Fibroblast of upper back skin (primary cell): ENCODE measurements around the gene FSD1.
"Not testable (repeated sequence)": the region's sequence is repeated elsewhere in the genome, so short reads cannot be mapped to it uniquely, and the experiment has no call there.

Experiments
- DNase-seq: peaks from one replicate; pipeline ENCODE4 v3.0.0-alpha.2; 2013

Gene FSD1

GRCh38 chr19:4286141-4286540 lies 18.3 kb upstream of the FSD1 start:
- not testable (repeated sequence) for DNase-seq

- no peak for DNase-seq
Observed at GRCh38 chr19:4288091-4288777, 16.2 kb upstream of the FSD1 start.

GRCh38 chr19:4291184-4291732 lies 13.1 kb upstream of the FSD1 start:
- no peak for DNase-seq

- DNase-seq: no peak
Observed at GRCh38 chr19:4292515-4292914, 11.9 kb upstream of the FSD1 start.

GRCh38 chr19:4294389-4294788 lies 10.0 kb upstream of the FSD1 start:
- no peak for DNase-seq

- DNase-seq: no peak
Observed at GRCh38 chr19:4295972-4296771, 8.2 kb upstream of the FSD1 start.

GRCh38 chr19:4297901-4298809 lies 6.2 kb upstream of the FSD1 start:
- no peak for DNase-seq

GRCh38 chr19:4298810-4299550 lies 5.4 kb upstream of the FSD1 start:
- no peak for DNase-seq

- DNase-seq: no peak
Observed at GRCh38 chr19:4300589-4300988, 3.8 kb upstream of the FSD1 start.

GRCh38 chr19:4301590-4302242 lies 2.7 kb upstream of the FSD1 start:
- DNase-seq: no peak

- DNase-seq: no peak
Observed at GRCh38 chr19:4302243-4302640, 2.2 kb upstream of the FSD1 start, which contains the start of gene TMIGD2. TMIGD2 (minus strand) TSS chr19:4302389; CDS start chr19:4302385, 4 bp downstream.

- DNase-seq: no peak
Observed at GRCh38 chr19:4303819-4304537, 420 bp upstream of the FSD1 start.

- no peak for DNase-seq
Observed at GRCh38 chr19:4305257-4305612, 837 bp downstream of the FSD1 start.

GRCh38 chr19:4305659-4306058 lies 1.3 kb downstream of the FSD1 start:
- DNase-seq: no peak

- no peak for DNase-seq
Observed at GRCh38 chr19:4310247-4311121, 6.1 kb downstream of the FSD1 start.

- DNase-seq: no peak
Observed at GRCh38 chr19:4313847-4314490, 9.6 kb downstream of the FSD1 start.

GRCh38 chr19:4316956-4317355 lies 12.6 kb downstream of the FSD1 start:
- DNase-seq: no peak

GRCh38 chr19:4318460-4318859 lies 14.1 kb downstream of the FSD1 start:
- no peak for DNase-seq

GRCh38 chr19:4319067-4319718 lies 14.8 kb downstream of the FSD1 start:
- DNase-seq: no peak
